Measurements from ENCODE around the gene SOHLH2.

SOHLH2 gene

GRCh38 chr13:36131931-36132297 lies 82.4 kb downstream of the SOHLH2 start:
- DNase-seq (ENCODE audit: low read depth), result no peak

- DNase-seq (ENCODE audit: low read depth), result no peak
These were observed 83.0 kb downstream of the SOHLH2 start, which contains the start of gene DCLK1 for GRCh38 chr13:36131222-36131930. DCLK1 (minus strand) TSS chr13:36131382.

GRCh38 chr13:36130552-36131221 lies 83.7 kb downstream of the SOHLH2 start:
- no peak for DNase-seq (ENCODE audit: low read depth)

GRCh38 chr13:36130193-36130551 lies 84.2 kb downstream of the SOHLH2 start:
- no peak for DNase-seq (ENCODE audit: low read depth)

GRCh38 chr13:36129539-36129938 lies 84.8 kb downstream of the SOHLH2 start:
- DNase-seq (ENCODE audit: low read depth), result no peak

- no peak for DNase-seq (ENCODE audit: low read depth)
These were observed 87.9 kb downstream of the SOHLH2 start for GRCh38 chr13:36126491-36126890.

- DNase-seq (ENCODE audit: low read depth), result no peak
These were observed 88.5 kb downstream of the SOHLH2 start for GRCh38 chr13:36125841-36126240.

GRCh38 chr13:36124236-36124822 lies 90.0 kb downstream of the SOHLH2 start:
- DNase-seq (ENCODE audit: low read depth), result no peak
